HCT116 (cell line): ENCODE measurements around the gene SIX4. TPM values are rescaled to one million over a fixed set of nuclear protein-coding genes. Genes with fewer than 3 reads are reported as not detected.

ENCODE experiments used
- ATAC-seq: fragments of 200-7000 bp; cut with Tn5 transposase; 2 replicates; pipeline ENCODE4 v1.9.1; 2020; ENCODE audit warnings: mild to moderate bottlenecking, moderate library complexity
- BruUV-seq: library from RNA; stranded (reverse); fragments of 400-500 nt; replicated peaks from 2 replicates; lab custom pipeline; 2021; lab: Mats Ljungman, UMichigan
- CTCF ChIA-PET: fragments of 300-600 bp; sonication (Branson Sonifier 250); formaldehyde crosslinking; loops from one replicate; lab custom pipeline; 2021; ENCODE audit warnings: antibody characterized with exemption; lab: Charles Lee
- POLR2A ChIA-PET: fragments of 300-600, 350-600 bp; sonication (Branson Sonifier 250); formaldehyde crosslinking; loops from one replicate; lab custom pipeline; 2021; ENCODE audit warnings: antibody characterized with exemption; lab: Charles Lee
- RAD21 ChIA-PET, 2 experiments: fragments of 300-600 bp; sonication (Branson Sonifier 250); formaldehyde crosslinking; loops; one replicate each; lab custom pipeline; 2023; ENCODE audit warnings: low total read pairs in 2 of 2; ENCODE audit not compliant: uncharacterized antibody in 2 of 2, unreplicated experiment in 2 of 2, low non-redundant PET in 1 of 2; lab: Charles Lee
- DNase-seq: peaks from one replicate; pipeline ENCODE4 v3.0.0-alpha.2; 2010; ENCODE audit warnings: low read depth, low spot score
- H2AFZ ChIP-seq: fragments of 200-600 bp; shearing (Covaris generic), sonication (generic); 2 replicates; pipeline ENCODE4 v1.6.1; 2017; ENCODE audit warnings: low read depth, mixed run types, mixed read lengths, antibody characterized with exemption, low read length; ENCODE audit not compliant: poor library complexity, severe bottlenecking
- H3K27ac ChIP-seq: 2 replicates; pipeline ENCODE4 v1.5.1; 2012; ENCODE audit warnings: low read depth, low read length
- H3K27me3 ChIP-seq: fragments of 200-600 bp; sonication (generic); 2 replicates; pipeline ENCODE4 v1.6.1; 2016; ENCODE audit warnings: mixed run types, low read length, mixed read lengths; ENCODE audit not compliant: insufficient read depth
- H3K36me3 ChIP-seq, 2 experiments: fragments of 200-500 bp in 1 of 2; fragments of 200-600 bp in 1 of 2; sonication (Bioruptor generic) in 1 of 2; sonication (generic) in 1 of 2; 2 replicates each; pipeline versions ENCODE4 v1.5.1 to v1.6.1; 2014 to 2016; ENCODE audit warnings: low read length in 2 of 2, inconsistent platforms in 1 of 2, mixed read lengths in 1 of 2, mixed run types in 1 of 2; ENCODE audit not compliant: insufficient read depth in 2 of 2, control insufficient read depth in 1 of 2
- H3K4me1 ChIP-seq, 2 experiments: fragments of 200-600 bp in 1 of 2; sonication (generic) in 1 of 2; 2 replicates each; pipeline versions ENCODE4 v1.5.1 to v1.6.1; 2012 to 2017; ENCODE audit warnings: low read length in 2 of 2, inconsistent platforms in 1 of 2, mild to moderate bottlenecking in 1 of 2, mixed read lengths in 1 of 2, mixed run types in 1 of 2, moderate library complexity in 1 of 2; ENCODE audit not compliant: insufficient read depth in 2 of 2, control insufficient read depth in 1 of 2
- H3K4me2 ChIP-seq: fragments of 200-600 bp; sonication (generic); 2 replicates; pipeline ENCODE4 v1.6.1; 2017; ENCODE audit warnings: mixed run types, low read length, mixed read lengths
- H3K4me3 ChIP-seq, 2 experiments: fragments of 200-600 bp in 1 of 2; sonication (generic) in 1 of 2; replicated peaks in 1 of 2; 2 replicates each; pipeline ENCODE4 v1.5.1; 2011 to 2016; ENCODE audit warnings: low read length in 2 of 2, control low read depth in 1 of 2, low read depth in 1 of 2, mild to moderate bottlenecking in 1 of 2, mixed read lengths in 1 of 2, mixed run types in 1 of 2
- H3K79me2 ChIP-seq: fragments of 200-600 bp; sonication (generic); 2 replicates; pipeline ENCODE4 v1.6.1; 2017; ENCODE audit warnings: mild to moderate bottlenecking, mixed run types, low read length, moderate library complexity, mixed read lengths; ENCODE audit not compliant: insufficient read depth
- H3K9ac ChIP-seq: fragments of 200-600 bp; sonication (generic); 2 replicates; pipeline ENCODE4 v1.6.1; 2016; ENCODE audit warnings: low read length, mixed read lengths
- H3K9me2 ChIP-seq: fragments of 200-600 bp; sonication (generic), shearing (Covaris generic); 2 replicates; pipeline ENCODE4 v1.6.1; 2017; ENCODE audit warnings: mixed run types, mild to moderate bottlenecking, moderate library complexity; ENCODE audit not compliant: insufficient read depth
- H3K9me3 ChIP-seq, 2 experiments: fragments of 200-500 bp in 1 of 2; fragments of 200-600 bp in 1 of 2; sonication (Bioruptor generic) in 1 of 2; sonication (generic) in 1 of 2; 2 replicates each; pipeline ENCODE4 v1.6.1; 2014 to 2017; ENCODE audit warnings: low read length in 2 of 2, mixed read lengths in 2 of 2, inconsistent platforms in 1 of 2, low read depth in 1 of 2, mild to moderate bottlenecking in 1 of 2, mixed run types in 1 of 2, moderate library complexity in 1 of 2; ENCODE audit not compliant: control insufficient read depth in 1 of 2, insufficient read depth in 1 of 2
- H4K20me1 ChIP-seq: fragments of 200-600 bp; sonication (generic), shearing (Covaris generic); 2 replicates; pipeline ENCODE4 v1.6.1; 2017; ENCODE audit warnings: mixed run types, mild to moderate bottlenecking, moderate library complexity; ENCODE audit not compliant: insufficient read depth
- CBX3 ChIP-seq: IDR thresholded peaks from 2 replicates; pipeline ENCODE4 v1.6.1; 2012; ENCODE audit warnings: low read depth
- ELF1 ChIP-seq: IDR thresholded peaks from 2 replicates; pipeline ENCODE4 v1.6.1; 2012; ENCODE audit warnings: low read depth, borderline replicate concordance
- EZH2phosphoT487 ChIP-seq: fragments of 200-600 bp; IDR thresholded peaks from 2 replicates; pipeline ENCODE4 v1.6.1; 2018; ENCODE audit warnings: antibody characterized with exemption, borderline replicate concordance
- FOSL1 ChIP-seq: IDR thresholded peaks from 2 replicates; pipeline ENCODE4 v1.6.1; 2012; ENCODE audit warnings: low read depth
- MAX ChIP-seq: IDR thresholded peaks from 2 replicates; pipeline ENCODE4 v1.6.1; 2012
- POLR2A ChIP-seq: IDR thresholded peaks from 2 replicates; pipeline ENCODE4 v1.7.0; 2011; ENCODE audit warnings: borderline replicate concordance; ENCODE audit not compliant: insufficient read depth, insufficient read length; ENCODE audit errors: extremely low read depth
- SP1 ChIP-seq: IDR thresholded peaks from 2 replicates; pipeline ENCODE4 v1.6.1; 2012; ENCODE audit warnings: low read depth
- YY1 ChIP-seq: IDR thresholded peaks from 2 replicates; pipeline ENCODE4 v1.6.1; 2011; ENCODE audit warnings: low read length, low read depth, moderate library complexity, mild to moderate bottlenecking; ENCODE audit not compliant: insufficient replicate concordance; ENCODE audit errors: extremely low read depth
- ZBTB33 ChIP-seq: IDR thresholded peaks from 2 replicates; pipeline ENCODE4 v1.6.1; 2011; ENCODE audit warnings: mild to moderate bottlenecking, low read length, moderate library complexity; ENCODE audit not compliant: insufficient replicate concordance; ENCODE audit errors: extremely low read depth
- ZNF274 ChIP-seq: fragments of 200-500 bp; sonication (Bioruptor generic); IDR thresholded peaks from 2 replicates; pipeline ENCODE4 v1.6.1; 2014; ENCODE audit warnings: mild to moderate bottlenecking, low read depth, low read length, inconsistent platforms
- intact Hi-C: fragments of 100-400 bp; cut with micrococcal nuclease; formaldehyde crosslinking; loops from 2 replicates; pipeline ENCODE4 v1.10.0; 2022
- total RNA-seq: library from RNA; stranded (reverse); gene quantifications from one replicate; pipeline ENCODE4 v1.2.1, GENCODE V29; 2021; ENCODE audit not compliant: unreplicated experiment
- TF ChIP-seq, protein P1 (sequence below), 3 experiments: fragments of 200-600 bp in 1 of 3; sonication (generic) in 1 of 3; IDR thresholded peaks in 2 of 3; conservative IDR thresholded peaks in 1 of 3; 2 replicates each; pipeline ENCODE4 v1.5.1; 2012 to 2017; ENCODE audit warnings: low read depth in 2 of 3, low read length in 2 of 3, antibody characterized with exemption in 1 of 3, borderline replicate concordance in 1 of 3, control low read depth in 1 of 3, mild to moderate bottlenecking in 1 of 3, mixed read lengths in 1 of 3, mixed run types in 1 of 3, moderate library complexity in 1 of 3; ENCODE audit not compliant: insufficient read depth in 1 of 3
- TF ChIP-seq, protein P2 (sequence below): IDR thresholded peaks from 2 replicates; pipeline ENCODE4 v1.6.1; 2012; ENCODE audit warnings: low read depth

The SIX4 gene
- total RNA-seq, 1 experiment from 2014 or later, result 24.5 TPM

DNA sequence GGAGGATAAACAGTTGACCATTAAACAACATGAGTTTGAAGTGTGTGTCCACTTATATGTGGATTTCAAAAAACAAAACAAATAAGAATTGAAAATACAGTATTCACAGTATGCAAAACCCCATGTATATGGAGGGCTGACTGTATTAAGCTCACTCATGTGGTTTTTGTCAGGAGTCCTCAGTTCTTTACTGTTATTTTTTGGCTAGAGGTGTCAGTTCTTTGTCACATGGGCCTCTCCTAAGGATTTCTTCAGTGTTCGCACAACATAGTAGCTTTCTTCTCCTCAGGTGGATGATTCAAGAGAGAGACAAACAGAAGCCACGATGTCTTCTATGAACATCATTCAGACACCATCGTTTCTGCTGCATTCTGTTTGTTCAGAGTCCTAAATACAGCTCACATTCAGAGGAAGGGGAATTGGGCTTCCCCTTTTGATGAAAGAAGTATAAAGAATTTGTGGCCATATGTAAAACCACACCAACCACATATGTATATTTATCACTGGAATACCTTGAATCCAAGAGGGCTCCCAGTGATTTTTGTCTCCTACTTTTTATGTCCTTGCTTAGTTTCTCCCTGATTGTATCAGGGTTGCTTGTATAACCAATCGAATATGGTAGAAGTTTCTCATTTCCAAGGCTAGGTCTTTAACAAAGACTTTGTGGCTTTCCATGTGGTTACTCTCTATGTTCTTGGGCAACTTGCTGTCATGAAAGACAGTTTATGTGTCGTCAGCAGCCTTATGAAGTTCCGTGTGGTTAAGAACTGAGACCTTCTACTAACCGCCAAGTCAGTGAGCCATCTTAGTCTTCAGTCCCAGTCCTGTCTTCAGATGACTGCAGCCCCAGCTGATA is 29.3 kb upstream of the SIX4 start:
- H3K79me2 ChIP-seq, result peaks cover 68% of the 10 kb centered on the region

More for the DNA sequence above, 29.3 kb upstream of the SIX4 start:
- Histone ChIP-seq H3K4me2 (no peak overlapping the region), H3K27ac (no peak overlapping the region), H3K9me3 (no peaks in the 10 kb centered on the region), H3K9ac (no peak overlapping the region), H3K36me3 (no peaks in the 10 kb centered on the region), H3K4me1 (peaks cover 13 to 23% of the 10 kb centered on the region in 2 experiments), H2AFZ (no peak overlapping the region), H3K4me3 (no peak overlapping the region), H4K20me1 (no peaks in the 10 kb centered on the region), H3K9me2 (no peaks in the 10 kb centered on the region), H3K27me3 (no peaks in the 10 kb centered on the region)
- POLR2A ChIA-PET, result interaction anchor here (0.7 kb wide), 1 partner anchor 9 kb away, joined by 3 read pairs; no protein-coding TSS in a partner anchor
- RAD21 ChIA-PET, result interaction anchor here (0.6 to 0.7 kb wide), 2 partner anchors 31 to 132 kb away, joined by 4 to 7 read pairs; no protein-coding TSS in a partner anchor
- ATAC-seq, result no peak
- DNase-seq, result no peak
- CTCF ChIA-PET, result no interaction called here
- intact Hi-C loops, result no loop called here
- TF ChIP-seq POLR2A (no peak), YY1 (no peak), ELF1 (no peak), MAX (no peak), SP1 (no peak), ZBTB33 (no peak), ZNF274 (no peak), EZH2phosphoT487 (no peak), CBX3 (no peak), FOSL1 (no peak)
- TF ChIP-seq, protein P1, sequence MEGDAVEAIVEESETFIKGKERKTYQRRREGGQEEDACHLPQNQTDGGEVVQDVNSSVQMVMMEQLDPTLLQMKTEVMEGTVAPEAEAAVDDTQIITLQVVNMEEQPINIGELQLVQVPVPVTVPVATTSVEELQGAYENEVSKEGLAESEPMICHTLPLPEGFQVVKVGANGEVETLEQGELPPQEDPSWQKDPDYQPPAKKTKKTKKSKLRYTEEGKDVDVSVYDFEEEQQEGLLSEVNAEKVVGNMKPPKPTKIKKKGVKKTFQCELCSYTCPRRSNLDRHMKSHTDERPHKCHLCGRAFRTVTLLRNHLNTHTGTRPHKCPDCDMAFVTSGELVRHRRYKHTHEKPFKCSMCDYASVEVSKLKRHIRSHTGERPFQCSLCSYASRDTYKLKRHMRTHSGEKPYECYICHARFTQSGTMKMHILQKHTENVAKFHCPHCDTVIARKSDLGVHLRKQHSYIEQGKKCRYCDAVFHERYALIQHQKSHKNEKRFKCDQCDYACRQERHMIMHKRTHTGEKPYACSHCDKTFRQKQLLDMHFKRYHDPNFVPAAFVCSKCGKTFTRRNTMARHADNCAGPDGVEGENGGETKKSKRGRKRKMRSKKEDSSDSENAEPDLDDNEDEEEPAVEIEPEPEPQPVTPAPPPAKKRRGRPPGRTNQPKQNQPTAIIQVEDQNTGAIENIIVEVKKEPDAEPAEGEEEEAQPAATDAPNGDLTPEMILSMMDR (IDR thresholded peaks at IDR 0.05 in 2 of 3, conservative IDR thresholded peaks at IDR 0.05 in 1 of 3; ENCODE audit: borderline replicate concordance in 1 of 3, insufficient read depth in 1 of 3, low read depth in 2 of 3, low read length in 2 of 3), result no peak
- TF ChIP-seq, protein P2, sequence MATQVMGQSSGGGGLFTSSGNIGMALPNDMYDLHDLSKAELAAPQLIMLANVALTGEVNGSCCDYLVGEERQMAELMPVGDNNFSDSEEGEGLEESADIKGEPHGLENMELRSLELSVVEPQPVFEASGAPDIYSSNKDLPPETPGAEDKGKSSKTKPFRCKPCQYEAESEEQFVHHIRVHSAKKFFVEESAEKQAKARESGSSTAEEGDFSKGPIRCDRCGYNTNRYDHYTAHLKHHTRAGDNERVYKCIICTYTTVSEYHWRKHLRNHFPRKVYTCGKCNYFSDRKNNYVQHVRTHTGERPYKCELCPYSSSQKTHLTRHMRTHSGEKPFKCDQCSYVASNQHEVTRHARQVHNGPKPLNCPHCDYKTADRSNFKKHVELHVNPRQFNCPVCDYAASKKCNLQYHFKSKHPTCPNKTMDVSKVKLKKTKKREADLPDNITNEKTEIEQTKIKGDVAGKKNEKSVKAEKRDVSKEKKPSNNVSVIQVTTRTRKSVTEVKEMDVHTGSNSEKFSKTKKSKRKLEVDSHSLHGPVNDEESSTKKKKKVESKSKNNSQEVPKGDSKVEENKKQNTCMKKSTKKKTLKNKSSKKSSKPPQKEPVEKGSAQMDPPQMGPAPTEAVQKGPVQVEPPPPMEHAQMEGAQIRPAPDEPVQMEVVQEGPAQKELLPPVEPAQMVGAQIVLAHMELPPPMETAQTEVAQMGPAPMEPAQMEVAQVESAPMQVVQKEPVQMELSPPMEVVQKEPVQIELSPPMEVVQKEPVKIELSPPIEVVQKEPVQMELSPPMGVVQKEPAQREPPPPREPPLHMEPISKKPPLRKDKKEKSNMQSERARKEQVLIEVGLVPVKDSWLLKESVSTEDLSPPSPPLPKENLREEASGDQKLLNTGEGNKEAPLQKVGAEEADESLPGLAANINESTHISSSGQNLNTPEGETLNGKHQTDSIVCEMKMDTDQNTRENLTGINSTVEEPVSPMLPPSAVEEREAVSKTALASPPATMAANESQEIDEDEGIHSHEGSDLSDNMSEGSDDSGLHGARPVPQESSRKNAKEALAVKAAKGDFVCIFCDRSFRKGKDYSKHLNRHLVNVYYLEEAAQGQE, result no peak
- BruUV-seq, result no TSS peak
